NCI-H1092 treated with DMSO at 0.1 percent for 48 hours (cell line): ENCODE data around the gene IQCK.
A peak's percentile ranks its signal among the peaks of the same experiment; 100 is the strongest.

Experiments
- DNase-seq: peaks from one replicate; lab custom pipeline; 2025; lab: John Stamatoyannopoulos, UW

IQCK gene

DNA sequence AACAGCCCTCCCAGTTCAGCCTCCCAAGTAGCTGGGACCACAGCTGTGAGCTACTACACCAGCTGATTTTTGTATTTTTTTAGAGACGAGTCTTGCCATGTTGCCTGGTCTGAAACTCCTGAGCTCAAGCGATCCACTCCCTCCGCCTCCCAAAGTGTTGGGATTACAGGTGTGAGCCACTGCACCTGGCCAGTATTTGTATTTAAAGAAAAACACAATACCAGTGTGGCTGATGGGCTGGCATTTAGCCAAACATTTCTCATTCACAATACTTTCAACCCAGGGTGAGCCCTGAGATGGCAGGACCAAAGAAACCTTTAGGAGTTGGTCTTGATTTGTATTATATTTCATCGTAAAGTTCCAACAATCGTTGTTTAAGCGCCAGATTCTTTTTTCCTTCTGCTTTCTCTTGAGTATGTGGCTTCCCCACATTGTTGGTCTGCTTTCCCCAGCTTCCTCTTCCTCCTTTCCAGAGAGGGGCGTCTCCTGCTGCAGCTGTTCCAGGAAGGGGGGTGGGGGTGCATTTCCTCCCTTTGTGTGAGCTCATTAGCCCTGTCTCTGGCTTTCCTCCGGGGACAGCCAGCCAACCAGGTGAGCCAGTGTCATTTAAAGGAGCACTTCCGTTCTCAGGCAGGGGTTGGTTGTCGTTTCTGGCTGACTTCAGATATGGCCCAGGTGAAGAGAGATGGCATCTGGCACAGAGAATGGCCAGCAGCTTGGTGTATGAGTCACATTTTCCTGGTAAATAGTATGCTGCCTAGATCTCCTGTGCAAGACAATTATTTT, 86.7 kb downstream of the IQCK start:
- DNase-seq, result peak; percentile 86

DNA sequence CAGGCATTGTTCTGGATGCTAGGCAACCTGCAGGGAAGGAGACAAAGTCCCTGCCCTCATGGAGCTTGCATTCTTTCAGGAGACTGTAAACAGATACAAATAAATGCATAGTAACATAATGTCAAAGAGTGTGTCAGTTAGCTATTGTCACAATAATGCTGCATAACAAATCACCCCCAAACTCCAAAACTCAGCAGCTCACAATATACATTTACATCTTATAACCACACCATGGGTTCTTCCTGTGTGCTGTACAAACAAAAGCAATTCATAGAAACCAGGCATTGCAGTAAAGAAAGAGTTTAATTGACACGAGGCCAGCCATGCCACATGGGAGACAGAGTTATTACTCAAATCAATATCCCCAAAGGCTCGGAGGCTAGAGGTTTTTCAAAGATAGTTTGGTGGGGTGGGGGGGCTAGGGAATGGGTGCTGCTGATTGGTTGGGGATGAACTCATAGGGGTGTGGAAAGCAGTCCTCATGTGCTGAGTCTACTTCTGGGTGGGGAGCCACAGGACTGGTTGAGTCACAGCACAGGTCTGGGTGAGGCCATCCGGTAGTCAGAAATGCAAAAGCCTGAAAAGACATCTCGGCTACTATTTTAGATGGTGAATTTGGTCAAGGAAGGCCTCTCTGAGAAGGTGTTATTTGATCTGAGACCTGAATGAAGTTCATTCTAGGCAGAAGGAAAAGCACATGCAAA, 87.5 kb downstream of the IQCK start:
- no peak for DNase-seq

DNA sequence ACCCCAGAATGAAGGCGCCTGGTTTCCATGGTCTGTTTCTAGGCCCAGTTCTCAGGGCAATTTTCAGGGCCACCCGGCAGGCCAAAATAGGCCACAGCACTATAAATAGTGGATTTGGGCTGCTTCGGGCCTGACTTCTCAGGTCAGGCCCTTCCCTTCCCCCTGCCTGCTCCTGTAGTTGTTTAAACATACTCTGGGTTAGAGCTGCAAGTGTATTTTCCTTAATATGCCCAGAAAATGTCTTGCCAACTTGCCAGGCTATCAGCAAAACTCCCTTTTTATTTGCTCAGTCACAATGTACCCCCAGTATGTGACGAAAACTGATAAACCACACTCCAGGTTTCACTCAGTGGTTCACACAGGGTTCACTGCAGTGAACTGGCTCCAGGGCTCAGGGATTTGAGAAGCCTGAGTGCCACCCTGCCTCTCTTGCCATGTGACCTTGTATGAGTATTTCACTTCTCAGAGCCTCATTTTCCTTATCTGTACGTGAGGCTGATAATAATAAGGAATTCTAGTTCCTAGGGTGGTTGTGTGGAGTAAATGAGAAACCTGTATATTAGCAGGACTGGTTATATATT, 90.1 kb downstream of the IQCK start:
- no peak for DNase-seq

DNA sequence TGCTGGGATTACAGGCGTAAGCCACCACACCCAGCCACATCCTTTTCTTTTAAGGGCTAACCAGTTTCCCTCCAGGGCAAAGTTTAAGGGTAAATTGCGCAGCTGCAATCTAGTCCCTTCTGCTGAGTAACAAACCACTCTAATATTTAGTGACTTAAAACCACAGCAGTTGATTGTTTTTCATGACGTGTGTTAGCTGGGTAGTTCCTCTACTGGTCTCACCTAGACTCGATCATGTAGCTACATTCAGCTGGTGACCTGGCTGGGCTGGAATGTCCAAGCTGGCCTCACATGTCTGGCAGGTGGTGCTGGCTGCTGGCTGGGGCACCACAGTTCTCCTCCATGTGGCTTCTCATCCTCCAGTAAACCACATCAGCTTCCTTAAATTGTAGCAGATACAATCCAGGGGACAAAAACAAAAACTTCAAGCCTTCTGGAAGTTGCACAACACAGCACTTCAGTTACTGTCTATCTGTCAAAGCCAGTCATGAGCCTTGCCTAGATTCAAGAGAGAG, 91.1 kb downstream of the IQCK start:
- no peak for DNase-seq

DNA sequence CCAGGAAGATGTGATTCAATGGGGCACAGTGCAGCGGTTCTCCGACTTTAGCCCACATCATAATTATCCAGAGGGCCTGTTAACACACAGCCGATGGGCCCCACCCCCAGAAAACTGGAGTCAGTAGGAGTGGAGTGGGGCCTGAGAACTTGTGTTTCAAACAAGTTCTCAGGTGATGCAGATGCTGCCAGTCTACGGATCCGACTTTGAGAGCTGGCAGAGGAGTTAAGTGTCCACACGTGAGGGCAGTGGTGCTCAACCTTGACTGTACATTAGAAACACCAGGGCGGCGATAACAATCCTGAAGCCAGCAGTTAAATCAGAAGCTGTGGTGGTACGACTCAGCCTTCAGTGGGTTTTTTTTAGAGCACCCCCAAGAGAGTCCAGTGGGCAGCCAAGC, 91.6 kb downstream of the IQCK start:
- DNase-seq, result no peak

DNA sequence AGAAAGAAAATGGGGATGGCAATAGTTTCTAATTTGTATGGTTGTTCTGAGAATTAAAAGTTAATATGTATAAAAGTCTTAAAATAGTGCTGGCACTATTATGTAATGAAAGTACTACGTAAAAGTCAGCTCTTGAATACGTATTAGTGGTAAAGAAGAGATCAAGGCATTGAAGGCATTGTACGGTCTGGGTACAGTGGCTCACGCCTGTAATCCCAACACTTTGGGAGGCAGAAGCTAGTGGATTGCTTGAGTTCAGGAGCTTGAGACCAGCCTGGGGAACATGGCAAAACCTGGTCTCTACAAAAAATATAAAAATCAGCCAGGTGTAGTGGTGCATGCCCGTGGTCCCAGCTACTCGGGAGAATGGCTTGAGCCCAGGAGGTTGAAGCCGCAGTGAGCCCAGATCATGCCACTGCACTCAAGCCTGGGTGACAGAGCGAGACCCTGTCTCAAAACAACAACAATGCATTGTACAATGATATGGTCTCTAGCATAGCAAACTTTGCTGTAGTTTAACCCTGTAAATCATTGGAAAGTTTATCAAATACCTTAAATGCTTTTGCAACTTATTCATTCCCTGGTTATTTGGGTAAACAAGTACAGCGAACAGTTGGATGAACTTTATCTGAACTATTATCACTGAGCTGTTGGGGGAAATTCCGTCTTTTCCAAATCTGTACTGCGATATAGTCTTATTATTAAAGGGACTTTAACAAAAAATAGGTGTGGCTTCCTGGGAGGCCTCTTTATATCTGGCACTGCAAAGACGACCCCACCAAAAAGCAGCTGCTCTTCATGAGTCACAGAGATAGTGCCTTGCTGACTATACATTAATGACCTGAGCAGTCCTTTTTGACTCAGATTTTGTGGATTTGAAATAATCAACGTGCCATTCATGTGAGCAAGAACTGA, 93.0 kb downstream of the IQCK start:
- no peak for DNase-seq

DNA sequence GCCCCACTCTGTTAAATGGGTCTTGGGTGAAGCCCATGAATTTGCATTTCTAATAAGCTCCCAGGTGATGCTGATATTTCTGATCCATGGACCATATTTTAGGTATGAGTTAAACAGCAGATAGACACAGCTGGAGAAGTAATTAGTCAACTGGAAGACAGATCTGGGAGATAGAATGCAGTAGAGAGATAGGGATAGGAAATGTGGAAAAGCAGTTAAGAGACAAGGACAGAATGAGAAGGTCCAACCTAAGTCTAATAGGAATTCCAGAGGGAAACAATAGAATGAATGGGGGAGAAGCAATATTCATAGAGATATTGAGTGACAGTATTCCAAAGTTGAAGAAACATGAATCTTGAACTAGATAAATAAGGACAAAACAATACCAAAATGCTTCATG, 94.9 kb downstream of the IQCK start:
- DNase-seq, result no peak

DNA sequence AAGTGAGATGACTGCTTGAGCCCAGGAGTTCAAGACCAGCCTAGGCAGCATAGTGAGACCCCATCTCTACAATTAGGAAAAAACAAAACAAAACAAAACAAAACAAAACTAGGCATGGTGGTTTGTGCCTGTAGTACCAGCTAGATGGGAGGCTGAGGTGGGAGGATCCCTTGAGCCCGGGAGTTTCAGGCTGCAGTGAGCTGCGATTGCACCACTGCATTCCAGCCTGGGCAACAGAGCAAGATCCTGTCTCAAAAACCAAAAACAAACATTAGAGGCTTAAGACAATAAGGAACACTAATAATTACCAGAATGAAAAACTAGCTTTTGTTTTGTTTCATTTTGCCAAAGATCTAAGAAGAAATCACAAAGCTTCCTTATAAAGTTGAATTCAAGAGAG, 97.3 kb downstream of the IQCK start:
- no peak for DNase-seq

DNA sequence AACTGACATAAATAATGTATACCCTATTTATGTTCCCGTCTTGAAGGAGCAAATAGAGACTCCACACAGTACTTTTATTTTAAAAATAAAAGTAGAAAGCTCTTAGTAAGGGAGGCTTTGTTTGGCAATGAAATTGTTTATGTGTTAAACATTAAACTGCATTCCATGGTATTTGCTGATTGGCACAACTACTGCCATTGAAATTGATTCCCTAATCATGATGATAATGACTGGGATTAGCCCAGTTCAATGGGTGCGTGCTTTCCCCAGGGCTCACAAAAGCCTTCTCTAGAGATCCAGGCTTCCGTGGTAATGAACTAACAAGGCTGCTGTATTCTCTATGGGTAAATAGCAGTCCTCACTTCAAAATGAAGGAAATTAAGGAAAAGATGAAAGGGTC, 99.1 kb downstream of the IQCK start:
- no peak for DNase-seq

DNA sequence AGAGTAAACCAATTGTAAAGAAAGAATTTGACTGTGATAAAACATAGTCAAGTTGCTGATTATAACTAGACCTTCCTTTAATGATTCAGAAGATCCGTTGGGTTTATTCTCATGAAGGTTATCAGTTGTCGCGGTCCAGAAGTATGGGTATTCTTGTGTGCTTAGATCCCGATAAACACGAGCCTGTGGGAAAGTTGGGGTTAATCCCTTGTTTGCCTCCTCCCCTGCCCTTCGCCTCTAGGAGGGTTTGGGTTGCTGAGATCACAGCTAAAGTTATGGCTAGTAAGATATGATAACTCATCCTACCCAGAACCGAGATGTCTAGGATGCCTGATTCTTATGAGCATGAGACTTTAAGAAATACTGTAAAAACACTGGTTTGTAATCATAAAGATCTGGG, 99.8 kb downstream of the IQCK start:
- DNase-seq, result no peak

DNA sequence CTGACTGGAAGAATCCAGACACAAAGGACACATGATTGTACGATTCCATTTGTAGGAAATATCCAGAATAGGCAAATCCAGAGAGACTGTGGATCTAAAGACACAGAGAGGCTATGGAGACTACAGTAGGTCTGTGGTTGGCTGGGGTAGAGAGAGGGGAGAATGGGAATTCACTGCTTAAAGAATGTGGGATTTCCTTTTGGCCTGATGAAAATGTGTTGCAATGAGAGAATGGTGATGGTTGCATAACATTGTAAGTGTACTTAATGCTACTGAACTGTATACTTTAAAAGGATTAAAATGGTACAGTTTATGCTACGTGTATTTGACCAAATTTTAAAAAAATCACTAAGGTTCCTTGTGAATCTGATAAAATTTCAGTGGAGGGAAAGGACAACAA, 104.5 kb downstream of the IQCK start:
- no peak for DNase-seq

DNA sequence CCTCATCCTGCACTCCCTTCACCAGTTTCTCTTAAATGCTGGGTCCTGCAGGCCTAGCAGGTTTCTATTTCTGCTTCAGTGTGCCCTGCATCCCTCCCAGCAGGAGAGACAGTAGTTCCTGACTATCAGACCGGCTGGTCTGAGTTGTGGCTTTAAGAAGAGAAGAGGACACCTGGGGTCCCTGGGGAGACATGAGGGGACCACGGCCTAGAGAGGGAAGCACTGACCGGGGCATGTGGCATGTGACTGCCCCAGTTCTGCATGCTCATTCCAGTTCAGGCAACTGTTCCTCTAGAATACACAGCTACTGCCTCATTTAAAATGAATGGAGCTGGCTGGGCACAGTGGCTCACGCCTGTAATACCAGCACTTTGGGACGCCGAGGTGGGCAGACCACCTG, 105.3 kb downstream of the IQCK start:
- no peak for DNase-seq

DNA sequence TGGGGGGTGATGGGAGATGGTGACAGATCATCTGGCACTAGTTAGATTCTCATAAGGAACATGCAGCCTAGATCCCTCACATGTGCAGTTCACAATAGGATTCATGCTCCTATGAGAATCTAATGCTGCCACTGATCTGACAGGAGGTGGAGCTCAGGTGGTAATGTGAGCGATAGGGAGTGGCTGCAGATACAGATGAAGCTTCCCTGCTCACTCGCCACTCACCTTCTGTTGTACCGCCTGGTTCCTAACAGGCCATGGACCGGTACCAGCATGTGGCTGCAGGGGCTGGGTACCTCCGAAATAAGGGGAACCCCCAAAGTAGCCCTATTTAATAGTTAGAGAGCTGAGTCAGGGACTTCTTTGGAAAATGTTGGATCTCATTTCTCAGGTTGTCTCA, 106.1 kb downstream of the IQCK start:
- no peak for DNase-seq

DNA sequence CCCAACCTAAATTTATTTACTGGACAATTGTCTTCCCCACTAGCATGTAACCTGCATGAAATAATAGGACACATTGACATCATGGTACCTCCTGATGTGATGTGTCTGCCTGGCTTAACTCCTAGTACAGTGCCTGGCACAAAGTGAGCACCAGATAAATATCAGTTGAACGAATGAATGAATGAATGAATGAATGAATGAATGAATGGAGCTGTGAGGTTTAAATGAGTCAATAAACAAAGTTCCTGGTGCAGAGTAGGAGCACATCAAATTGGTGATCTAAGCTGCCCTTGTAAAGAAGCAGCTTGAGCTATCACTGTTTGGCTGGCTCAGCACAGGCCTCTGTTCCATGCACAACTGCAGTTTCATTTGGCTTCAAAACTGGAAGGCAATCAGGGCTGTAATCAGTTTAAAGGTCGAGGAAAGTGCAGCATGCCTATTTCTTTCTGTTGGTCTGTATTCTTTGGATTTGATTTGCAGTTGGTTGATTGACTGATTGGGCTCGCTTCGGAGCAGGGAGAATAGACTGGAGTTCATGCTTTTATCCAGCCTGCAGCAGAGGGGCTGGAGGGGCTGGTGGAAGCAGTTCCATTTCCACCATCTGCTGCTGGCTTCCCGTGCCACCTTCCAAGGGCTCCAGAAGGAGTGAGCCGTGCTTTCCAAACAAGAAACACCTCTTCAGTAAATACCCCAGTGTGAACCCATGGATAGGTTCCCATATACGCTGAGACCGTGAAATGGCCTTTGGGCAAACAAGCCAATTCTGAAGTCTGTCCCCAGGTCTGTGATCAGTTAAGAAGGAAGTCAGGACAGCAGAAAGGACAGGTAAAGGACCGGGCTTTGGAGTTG, 112.0 kb downstream of the IQCK start:
- no peak for DNase-seq

DNA sequence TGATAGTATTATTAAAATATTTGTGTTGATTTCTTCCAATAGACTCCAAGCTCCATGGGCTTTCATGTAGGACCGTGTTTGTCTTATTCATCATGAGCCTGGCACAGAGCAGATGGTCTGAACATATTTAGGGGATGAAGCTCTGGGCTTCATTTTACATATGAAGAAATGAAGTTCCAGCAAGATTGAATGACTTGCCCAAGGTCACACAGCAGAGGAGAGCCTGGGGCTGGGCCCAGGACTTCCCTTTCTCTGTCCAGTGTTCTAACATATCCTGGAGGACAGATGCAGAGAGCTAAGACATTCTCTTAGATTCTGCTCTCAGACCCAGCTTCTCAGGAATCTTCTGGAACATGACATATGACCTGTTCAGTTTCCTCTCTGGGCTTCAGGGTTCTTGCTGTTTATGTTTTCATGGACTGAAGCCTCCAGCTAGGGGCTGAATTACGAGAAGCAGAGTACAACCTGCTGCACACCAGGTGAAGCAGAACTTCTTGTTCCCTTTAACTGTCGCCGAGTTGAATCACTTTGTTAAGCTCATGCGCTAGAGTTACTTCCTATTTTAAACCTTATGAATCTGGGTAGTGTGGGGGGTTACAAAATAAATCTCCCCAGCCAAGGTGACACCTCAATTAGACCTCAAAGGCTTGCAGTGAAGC, 113.0 kb downstream of the IQCK start:
- no peak for DNase-seq

DNA sequence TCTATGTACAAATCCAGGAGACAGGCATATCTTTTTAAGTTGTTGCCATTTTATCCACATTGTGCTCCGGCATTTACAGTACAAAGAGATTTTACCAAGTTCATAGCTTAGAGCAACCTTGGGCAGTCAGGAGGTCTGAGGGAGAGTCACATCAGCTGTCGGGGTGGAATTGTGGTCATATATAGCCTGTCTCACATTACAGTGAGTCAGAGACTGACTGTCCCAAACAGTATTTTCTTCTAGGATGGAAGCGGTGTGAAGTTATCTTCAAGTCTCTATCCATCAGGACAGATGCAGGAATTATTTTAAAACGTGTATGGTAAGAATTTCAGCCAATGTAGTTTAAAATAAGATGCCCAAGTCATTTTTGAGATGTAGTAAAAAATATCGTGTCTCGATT, 113.6 kb downstream of the IQCK start:
- DNase-seq, result no peak

DNA sequence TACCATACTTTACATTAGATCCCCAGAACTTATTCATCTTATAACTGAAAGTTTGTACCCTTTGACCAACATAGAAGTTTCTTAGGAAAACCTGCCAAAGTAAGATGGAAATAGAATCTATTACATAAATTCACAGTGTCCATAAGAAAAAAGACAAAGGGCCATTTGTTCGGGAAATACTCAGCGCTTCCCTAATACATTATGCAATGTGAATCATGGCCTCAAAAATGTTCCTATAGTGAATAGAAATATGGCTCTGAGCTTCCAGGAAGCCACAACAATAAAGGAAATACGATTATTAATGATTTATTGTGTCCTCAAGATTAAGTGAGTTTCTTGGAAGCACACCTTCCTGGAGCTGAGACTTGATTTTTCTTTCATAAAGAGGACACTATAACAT, 115.1 kb downstream of the IQCK start:
- no peak for DNase-seq

DNA sequence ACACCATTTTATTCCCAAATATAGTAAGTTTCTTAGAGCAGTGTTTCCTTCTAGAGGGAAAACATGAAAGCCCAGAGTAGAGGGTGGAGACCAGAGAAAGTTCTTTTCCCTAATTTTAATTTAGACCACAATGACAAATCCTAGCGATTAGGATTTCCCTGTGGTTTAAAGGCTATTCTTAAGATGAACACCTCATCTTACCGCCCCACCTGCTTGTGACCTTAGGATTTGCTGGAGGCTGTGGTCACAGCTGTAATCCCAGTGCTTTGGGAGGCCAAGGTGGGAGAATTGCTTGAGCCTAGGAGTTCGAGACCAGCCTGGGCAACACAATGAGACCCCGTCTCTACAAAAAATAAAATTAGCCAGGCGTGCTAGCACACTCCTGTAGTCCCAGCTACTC, 115.5 kb downstream of the IQCK start:
- DNase-seq, result no peak

DNA sequence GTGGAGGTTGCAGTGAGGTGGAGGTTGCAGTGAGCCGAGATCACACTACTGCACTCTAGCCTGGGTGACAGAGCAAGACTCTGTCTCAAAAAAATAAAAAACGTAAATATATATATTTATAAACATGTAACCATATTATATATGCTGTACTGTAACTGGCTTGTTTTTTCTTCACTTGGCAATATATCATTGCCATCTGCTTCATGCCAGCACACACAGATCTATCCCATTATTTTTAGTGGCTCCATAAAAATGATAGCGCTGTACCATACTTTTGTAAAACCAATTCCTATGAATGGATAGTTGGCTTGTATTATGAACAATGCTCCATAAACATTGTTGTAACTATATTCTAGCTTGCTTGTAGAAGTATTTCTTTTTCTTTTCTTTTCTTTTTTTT, 117.1 kb downstream of the IQCK start:
- no peak for DNase-seq

DNA sequence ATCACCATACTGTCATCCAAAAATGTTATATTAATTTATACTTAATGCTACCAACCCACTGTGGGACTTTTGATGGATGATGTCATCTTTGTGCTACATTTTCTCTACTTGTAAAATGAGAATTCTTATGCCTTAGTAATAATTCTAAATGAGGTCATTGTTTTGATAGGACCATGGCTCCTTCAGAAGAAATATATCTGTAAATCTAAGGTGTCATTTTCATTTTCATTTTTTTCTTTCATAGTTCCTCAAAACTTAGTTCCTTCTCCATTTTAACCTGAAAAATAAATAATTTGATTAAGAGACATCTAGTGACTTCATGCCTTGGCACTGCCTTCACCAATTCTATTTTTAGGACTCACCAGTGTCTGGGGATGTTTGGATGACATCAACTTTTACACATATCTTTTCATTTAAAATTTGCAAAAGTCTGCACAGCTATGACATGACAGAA, 117.9 kb downstream of the IQCK start:
- no peak for DNase-seq
